Common myeloid progenitor, CD34-positive (primary cell): ENCODE results near the gene PGS1.
A peak's percentile ranks its signal among the peaks of the same experiment; 100 is the strongest.

Source experiments
- CTCF ChIA-PET: fragments of 350-600 bp; sonication (Branson Sonifier 250); formaldehyde crosslinking; loops from one replicate; lab custom pipeline; 2021; ENCODE audit warnings: antibody characterized with exemption; lab: Charles Lee
- POLR2A ChIA-PET: fragments of 350-600 bp; sonication (Branson Sonifier 250); formaldehyde crosslinking; loops from one replicate; lab custom pipeline; 2021; ENCODE audit warnings: antibody characterized with exemption; lab: Charles Lee
- DNase-seq, 3 donors: peaks; one replicate each; pipeline versions ENCODE4 v3.0.0 to v3.0.0-alpha.2; 2013
- H3K27ac ChIP-seq, 2 experiments: 1 replicate in 1 of 2; 2 replicates in 1 of 2; pipeline ENCODE4 v1.7.0; 2013; ENCODE audit warnings: inconsistent platforms in 2 of 2, low read length in 2 of 2, mild to moderate bottlenecking in 2 of 2, low read depth in 1 of 2, moderate library complexity in 1 of 2; ENCODE audit not compliant: severe bottlenecking in 2 of 2, insufficient read depth in 1 of 2, poor library complexity in 1 of 2
- H3K27me3 ChIP-seq, 5 experiments: replicated peaks in 2 of 5; 1 replicate in 3 of 5; 2 replicates in 2 of 5; pipeline versions ENCODE4 v1.6.1 to v1.7.0; 2013; ENCODE audit warnings: low read length in 4 of 5, mild to moderate bottlenecking in 2 of 5, moderate library complexity in 2 of 5, inconsistent platforms in 1 of 5; ENCODE audit not compliant: insufficient read depth in 5 of 5, control insufficient read depth in 4 of 5
- H3K36me3 ChIP-seq, 4 experiments: 1 replicate in 2 of 4; 2 replicates in 2 of 4; pipeline versions ENCODE4 v1.6.1 to v1.7.0; 2013; ENCODE audit warnings: low read length in 3 of 4, control low read depth in 1 of 4, mild to moderate bottlenecking in 1 of 4; ENCODE audit not compliant: control insufficient read depth in 4 of 4, insufficient read depth in 4 of 4
- H3K4me1 ChIP-seq, 4 experiments: 1 replicate in 3 of 4; 2 replicates in 1 of 4; pipeline versions ENCODE4 v1.6.1 to v1.7.1; 2013; ENCODE audit warnings: low read length in 3 of 4, mild to moderate bottlenecking in 3 of 4, control low read depth in 1 of 4, inconsistent platforms in 1 of 4, moderate library complexity in 1 of 4; ENCODE audit not compliant: control insufficient read depth in 4 of 4, insufficient read depth in 4 of 4; ENCODE audit errors: control extremely low read depth in 1 of 4
- H3K4me3 ChIP-seq, 7 experiments: 1 replicate in 4 of 7; 2 replicates in 3 of 7; pipeline versions ENCODE4 v1.5.1 to v1.7.0; 2013; ENCODE audit warnings: mild to moderate bottlenecking in 7 of 7, low read length in 6 of 7, moderate library complexity in 6 of 7, inconsistent platforms in 2 of 7, low read depth in 2 of 7, control low read depth in 1 of 7; ENCODE audit not compliant: insufficient read depth in 4 of 7, control insufficient read depth in 1 of 7; ENCODE audit errors: extremely low read depth in 1 of 7
- H3K9me3 ChIP-seq, 5 experiments: 1 replicate in 4 of 5; 2 replicates in 1 of 5; pipeline versions ENCODE4 v1.6.1 to v1.7.1; 2013; ENCODE audit warnings: low read length in 4 of 5, mild to moderate bottlenecking in 2 of 5, inconsistent platforms in 1 of 5, low read depth in 1 of 5, moderate library complexity in 1 of 5; ENCODE audit not compliant: control insufficient read depth in 4 of 5, insufficient read depth in 2 of 5; ENCODE audit errors: control extremely low read depth in 1 of 5
- WGBS: methylation state at CpG from one replicate; pipeline ENCODE4 v1.1.5; 2013; ENCODE audit not compliant: insufficient coverage; 5-methylcytosine and 5-hydroxymethylcytosine counted together

Gene PGS1

GRCh38 chr17:78364436-78365281, 13.8 kb upstream of the PGS1 start:
- Histone ChIP-seq H3K4me3 (peak overlapping the region in 1 of 7 experiments; percentile 13), H3K27me3 (no peaks in the 10 kb centered on the region), H3K27ac (no peak overlapping the region), H3K4me1 (peaks cover 0 to 42% (median 34%) of the 10 kb centered on the region in 4 experiments), H3K9me3 (no peaks in the 10 kb centered on the region), H3K36me3 (no peaks in the 10 kb centered on the region)
- ChIA-PET CTCF (interaction anchor here (0.9 to 6.6 kb wide), 11 partner anchors 14 to 114 kb away, joined by 3 to 104 read pairs (median 4); partner anchors contain the start of gene PGS1), POLR2A (interaction anchor here (0.9 to 1.5 kb wide), 2 partner anchors 50 to 52 kb away, joined by 3 to 5 read pairs; no protein-coding TSS in a partner anchor)
- peak; percentile 82 to 96 (median 96) for DNase-seq
- 20% methylated on average over 24 of the region's 26 CpGs for WGBS

DNA sequence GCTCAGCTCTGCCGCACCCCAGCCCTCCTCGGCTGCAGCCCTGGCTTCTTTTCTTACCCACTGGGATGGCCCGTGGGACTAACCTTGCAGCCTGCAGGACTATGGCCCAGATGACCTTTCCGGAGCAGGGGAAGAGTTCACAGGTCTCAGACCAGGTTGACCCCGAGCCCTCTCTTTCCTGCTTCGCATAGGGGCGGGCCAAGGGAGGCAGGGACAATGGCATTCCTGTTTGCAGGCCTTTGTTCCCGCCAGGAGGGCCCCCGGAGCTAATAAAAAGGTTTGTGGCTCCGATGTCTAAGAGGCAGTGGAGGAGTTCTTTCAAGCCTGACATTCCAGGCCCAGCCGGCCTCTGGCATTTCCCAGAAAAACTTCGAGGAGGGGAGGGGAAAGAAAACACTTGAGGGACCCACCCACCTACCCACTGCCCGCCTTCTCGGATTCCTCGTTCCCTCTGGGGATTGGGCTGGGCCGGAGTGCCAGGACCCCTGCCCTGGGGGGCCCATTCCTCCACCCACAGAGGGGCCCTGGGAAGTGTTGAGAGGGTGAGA, 12.8 kb upstream of the PGS1 start:
- no peak for DNase-seq
- Histone ChIP-seq H3K9me3 (no peaks in the 10 kb centered on the region), H3K4me1 (peaks cover 0 to 38% (median 30%) of the 10 kb centered on the region in 4 experiments), H3K27ac (no peak overlapping the region), H3K4me3 (no peak overlapping the region), H3K36me3 (no peaks in the 10 kb centered on the region), H3K27me3 (no peaks in the 10 kb centered on the region)
- POLR2A ChIA-PET, result interaction anchor here (1.5 kb wide), 1 partner anchor 51 kb away, joined by 5 read pairs; no protein-coding TSS in a partner anchor
- CTCF ChIA-PET, result interaction anchor here (1.4 to 6.6 kb wide), 4 partner anchors 49 to 115 kb away, joined by 3 to 104 read pairs (median 12); no protein-coding TSS in a partner anchor
- WGBS, result 96% methylated on average over 10 of the region's 16 CpGs

DNA sequence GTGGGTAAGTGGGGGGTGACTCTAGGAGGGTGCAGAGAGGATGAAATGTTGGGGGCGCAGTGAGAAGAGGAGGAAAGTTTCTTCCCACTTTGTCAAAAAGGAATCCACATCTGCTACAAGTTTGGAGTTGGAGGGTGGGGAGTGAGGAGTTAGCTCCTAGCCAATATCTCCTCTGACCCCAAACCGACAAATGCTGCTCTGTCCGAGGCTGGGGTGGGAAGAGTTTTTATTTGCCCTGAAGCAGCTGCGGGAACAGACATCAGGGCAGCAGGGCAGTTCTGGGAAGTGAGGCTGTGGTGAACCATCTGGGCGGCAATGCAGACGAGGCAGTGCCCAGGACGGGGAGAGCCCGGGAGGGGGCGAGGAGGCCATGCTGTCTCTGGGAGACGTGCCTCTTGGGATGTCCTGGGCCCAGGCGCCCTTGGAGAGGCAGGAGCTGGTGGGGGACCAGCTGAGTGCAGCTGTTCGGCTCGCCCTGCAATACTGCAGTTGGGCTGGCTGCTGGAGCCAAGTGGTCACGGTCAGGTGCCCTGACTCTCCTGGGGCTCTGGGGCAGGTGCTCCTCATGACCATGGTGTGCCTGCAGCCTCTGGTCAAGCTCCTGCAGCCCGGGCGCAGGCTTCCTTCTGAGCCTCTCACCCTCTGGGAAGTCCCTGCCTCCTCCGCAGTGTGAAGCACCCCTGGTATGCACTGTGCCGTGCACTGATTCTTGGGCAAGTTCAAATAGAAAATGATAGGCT, 12.2 kb upstream of the PGS1 start:
- POLR2A ChIA-PET, result no interaction called here
- no peaks in the 10 kb centered on the region for H3K9me3 ChIP-seq
- CTCF ChIA-PET, result interaction anchor here (4.6 to 6.6 kb wide), 2 partner anchors 55 to 116 kb away, joined by 19 to 104 read pairs; no protein-coding TSS in a partner anchor
- no peaks in the 10 kb centered on the region for H3K27me3 ChIP-seq
- DNase-seq, result no peak
- peaks cover 0 to 32% (median 25%) of the 10 kb centered on the region in 4 experiments for H3K4me1 ChIP-seq
- WGBS, result 96% methylated on average over 10 of the region's 18 CpGs
- H3K4me3 ChIP-seq, result no peak overlapping the region
- H3K27ac ChIP-seq, result no peak overlapping the region
- no peaks in the 10 kb centered on the region for H3K36me3 ChIP-seq

- POLR2A ChIA-PET, result no interaction called here
- Histone ChIP-seq H3K9me3 (no peaks in the 10 kb centered on the region), H3K4me3 (no peak overlapping the region), H3K27me3 (no peaks in the 10 kb centered on the region), H3K27ac (no peak overlapping the region), H3K36me3 (no peaks in the 10 kb centered on the region), H3K4me1 (peaks cover 0 to 29% (median 23%) of the 10 kb centered on the region in 4 experiments)
- CTCF ChIA-PET, result no interaction called here
- DNase-seq, result no peak
- WGBS, result 93% methylated on average over 4 of the region's 5 CpGs
Observed at GRCh38 chr17:78367193-78367592, 11.3 kb upstream of the PGS1 start.

DNA sequence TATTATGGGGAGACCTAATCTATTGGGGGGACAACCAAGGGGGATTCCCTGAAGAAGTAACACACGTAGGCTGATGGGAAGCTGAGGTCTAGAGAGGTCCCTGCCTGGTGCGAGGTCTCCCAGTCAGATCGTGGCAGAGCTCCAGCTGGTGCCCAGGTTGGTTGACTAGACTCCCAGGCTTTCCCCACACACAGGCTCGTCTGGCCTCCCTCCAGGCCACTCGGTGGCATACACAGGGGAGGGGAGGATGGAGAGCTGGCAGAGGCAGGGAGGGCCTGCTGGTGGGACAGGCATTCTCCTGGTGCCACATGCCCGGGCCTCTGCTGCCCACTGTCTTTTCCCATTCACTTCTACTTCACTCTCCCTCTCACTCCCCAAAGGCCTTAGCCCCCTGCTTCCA, 10.1 kb upstream of the PGS1 start:
- no peak for DNase-seq
- CTCF ChIA-PET, result interaction anchor here (0.8 to 1.3 kb wide), 3 partner anchors 9 to 54 kb away, joined by 3 to 4 read pairs (median 4); no protein-coding TSS in a partner anchor
- Histone ChIP-seq H3K27me3 (no peaks in the 10 kb centered on the region), H3K36me3 (no peaks in the 10 kb centered on the region), H3K4me1 (peaks cover 0 to 29% (median 22%) of the 10 kb centered on the region in 4 experiments), H3K9me3 (no peaks in the 10 kb centered on the region), H3K4me3 (no peak overlapping the region), H3K27ac (no peak overlapping the region)
- POLR2A ChIA-PET, result interaction anchor here (0.6 kb wide), 1 partner anchor 9 kb away, joined by 4 read pairs; the partner anchor contains the start of gene SOCS3
- WGBS, result 90% methylated on average over 2 of the region's 6 CpGs

- H3K36me3 ChIP-seq, result no peaks in the 10 kb centered on the region
- WGBS, result 100% methylated on average over 3 of the region's 8 CpGs
- peaks cover 0 to 24% (median 22%) of the 10 kb centered on the region in 4 experiments for H3K4me1 ChIP-seq
- ChIA-PET CTCF (interaction anchor here (0.8 to 1.4 kb wide), 3 partner anchors 13 to 54 kb away, joined by 3 to 4 read pairs (median 3); no protein-coding TSS in a partner anchor), POLR2A (interaction anchor here (0.6 kb wide), 1 partner anchor 9 kb away, joined by 4 read pairs; the partner anchor contains the start of gene SOCS3)
- DNase-seq, result no peak
- H3K9me3 ChIP-seq, result no peaks in the 10 kb centered on the region
- no peak overlapping the region for H3K4me3 ChIP-seq
- H3K27me3 ChIP-seq, result no peaks in the 10 kb centered on the region
- no peak overlapping the region for H3K27ac ChIP-seq
Observed at GRCh38 chr17:78368854-78369495, 9.5 kb upstream of the PGS1 start.
